Upper lobe of right lung (tissue), 1 donor: ENCODE data around the gene MRPS11. TPM values are rescaled to one million over a fixed set of nuclear protein-coding genes. Genes with fewer than 3 reads are reported as not detected.
"Not testable (repeated sequence)": the region's sequence is repeated elsewhere in the genome, so short reads cannot be mapped to it uniquely, and the experiment has no call there.

Source experiments
- ATAC-seq: fragments of 200-7000 bp; cut with Tn5 transposase; one replicate; pipeline ENCODE4 v1.9.1; 2020; ENCODE audit warnings: mild to moderate bottlenecking, moderate library complexity
- DNase-seq: peaks from one replicate; pipeline ENCODE4 v3.0.0-alpha.2; 2020
- H3K27ac ChIP-seq: fragments of 200-600 bp; one replicate; pipeline ENCODE4 v1.8.0; 2022
- H3K27me3 ChIP-seq: fragments of 200-600 bp; one replicate; pipeline ENCODE4 v1.8.0; 2022; ENCODE audit warnings: mild to moderate bottlenecking
- H3K36me3 ChIP-seq: fragments of 200-600 bp; one replicate; pipeline ENCODE4 v1.8.0; 2022
- H3K4me1 ChIP-seq: fragments of 200-600 bp; one replicate; pipeline ENCODE4 v1.8.0; 2022
- H3K4me3 ChIP-seq: fragments of 200-600 bp; one replicate; pipeline ENCODE4 v1.8.0; 2022; ENCODE audit warnings: mild to moderate bottlenecking
- H3K9me3 ChIP-seq: fragments of 200-600 bp; one replicate; pipeline ENCODE4 v1.8.0; 2022
- intact Hi-C: fragments of 100-400 bp; cut with DNase I; formaldehyde crosslinking; loops from one replicate; pipeline ENCODE4 v1.11.0; 2022
- total RNA-seq: library from RNA; stranded (reverse); fragmentation: NEBNext Ultra II Directional; extraction: Animal tissue kit (Norgen Biotek cat#: 25700); gene quantifications from one replicate; pipeline ENCODE4 v1.2.1, GENCODE V29; 2021
- TF ChIP-seq, protein P1 (sequence below): fragments of 200-600 bp; IDR thresholded peaks from one replicate; pipeline ENCODE4 v1.8.0; 2022; ENCODE audit warnings: antibody characterized with exemption
- donor health status: DM: no; HTN: yes; CAD: no; lungs with severe emphysema.

The MRPS11 gene
- total RNA-seq, 1 donor from 2014 or later = 33.7 TPM

DNA sequence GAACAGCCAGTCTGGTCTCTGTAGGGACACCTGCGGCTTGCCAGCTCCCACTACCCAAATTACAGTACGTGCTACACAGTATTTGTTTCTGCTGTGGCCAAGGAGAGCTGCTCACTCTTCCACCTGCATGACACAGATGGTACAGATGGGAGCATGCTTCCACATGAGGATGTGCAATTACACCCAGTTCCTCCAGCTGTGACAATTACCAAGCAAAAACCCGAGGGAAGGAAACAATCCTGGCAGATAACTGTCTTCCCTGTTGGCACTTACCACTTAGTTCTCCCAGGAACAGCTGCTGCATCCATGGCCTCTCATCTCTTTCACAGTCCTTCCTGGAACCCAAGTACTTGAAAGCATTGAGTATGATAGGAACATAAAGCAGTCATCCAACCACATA lies 44.6 kb downstream of the MRPS11 start:
- intact Hi-C loops = no loop called here
- H3K9me3 ChIP-seq = no peaks in the 10 kb centered on the region
- H3K4me3 ChIP-seq = no peak overlapping the region
- no peak for ATAC-seq
- no peak for DNase-seq
- no peak overlapping the region for H3K27ac ChIP-seq
- TF ChIP-seq, protein P1, sequence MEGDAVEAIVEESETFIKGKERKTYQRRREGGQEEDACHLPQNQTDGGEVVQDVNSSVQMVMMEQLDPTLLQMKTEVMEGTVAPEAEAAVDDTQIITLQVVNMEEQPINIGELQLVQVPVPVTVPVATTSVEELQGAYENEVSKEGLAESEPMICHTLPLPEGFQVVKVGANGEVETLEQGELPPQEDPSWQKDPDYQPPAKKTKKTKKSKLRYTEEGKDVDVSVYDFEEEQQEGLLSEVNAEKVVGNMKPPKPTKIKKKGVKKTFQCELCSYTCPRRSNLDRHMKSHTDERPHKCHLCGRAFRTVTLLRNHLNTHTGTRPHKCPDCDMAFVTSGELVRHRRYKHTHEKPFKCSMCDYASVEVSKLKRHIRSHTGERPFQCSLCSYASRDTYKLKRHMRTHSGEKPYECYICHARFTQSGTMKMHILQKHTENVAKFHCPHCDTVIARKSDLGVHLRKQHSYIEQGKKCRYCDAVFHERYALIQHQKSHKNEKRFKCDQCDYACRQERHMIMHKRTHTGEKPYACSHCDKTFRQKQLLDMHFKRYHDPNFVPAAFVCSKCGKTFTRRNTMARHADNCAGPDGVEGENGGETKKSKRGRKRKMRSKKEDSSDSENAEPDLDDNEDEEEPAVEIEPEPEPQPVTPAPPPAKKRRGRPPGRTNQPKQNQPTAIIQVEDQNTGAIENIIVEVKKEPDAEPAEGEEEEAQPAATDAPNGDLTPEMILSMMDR = no peak
- H3K36me3 ChIP-seq = peaks cover 68% of the 10 kb centered on the region
- H3K27me3 ChIP-seq = no peaks in the 10 kb centered on the region
- H3K4me1 ChIP-seq = no peaks in the 10 kb centered on the region

- intact Hi-C loops = no loop called here
- no peaks in the 10 kb centered on the region for H3K4me1 ChIP-seq
- no peak for DNase-seq
- ATAC-seq = no peak
- H3K27ac ChIP-seq = no peak overlapping the region
- H3K27me3 ChIP-seq = no peaks in the 10 kb centered on the region
- no peak overlapping the region for H3K4me3 ChIP-seq
- peaks cover 62% of the 10 kb centered on the region for H3K36me3 ChIP-seq
- H3K9me3 ChIP-seq = no peaks in the 10 kb centered on the region
- TF ChIP-seq, protein P1 = no peak
Measured at GRCh38 chr15:88512601-88513000, 45.1 kb downstream of the MRPS11 start.

- Histone ChIP-seq H3K4me3 (no peak overlapping the region), H3K4me1 (no peaks in the 10 kb centered on the region), H3K27me3 (no peaks in the 10 kb centered on the region), H3K9me3 (no peaks in the 10 kb centered on the region), H3K36me3 (peaks cover 57% of the 10 kb centered on the region), H3K27ac (no peak overlapping the region)
- intact Hi-C loops = no loop called here
- TF ChIP-seq, protein P1 = no peak
- DNase-seq = no peak
- no peak for ATAC-seq
Measured at GRCh38 chr15:88513195-88513594, 45.7 kb downstream of the MRPS11 start.

GRCh38 chr15:88518903-88519302 lies 51.4 kb downstream of the MRPS11 start:
- TF ChIP-seq, protein P1 = no peak
- ATAC-seq = no peak
- DNase-seq = no peak
- no peaks in the 10 kb centered on the region for H3K9me3 ChIP-seq
- H3K4me3 ChIP-seq = no peak overlapping the region
- H3K4me1 ChIP-seq = no peaks in the 10 kb centered on the region
- H3K27me3 ChIP-seq = no peaks in the 10 kb centered on the region
- peaks cover 16% of the 10 kb centered on the region for H3K36me3 ChIP-seq
- intact Hi-C loops = no loop called here
- H3K27ac ChIP-seq = no peak overlapping the region

- H3K27ac ChIP-seq, H3K4me3 ChIP-seq, H3K9me3 ChIP-seq, intact Hi-C loops, H3K27me3 ChIP-seq, H3K4me1 ChIP-seq, ATAC-seq, DNase-seq: not testable (repeated sequence)
- peaks cover 22% of the 10 kb centered on the region for H3K36me3 ChIP-seq
Measured at GRCh38 chr15:88524094-88524493, 56.6 kb downstream of the MRPS11 start.

DNA sequence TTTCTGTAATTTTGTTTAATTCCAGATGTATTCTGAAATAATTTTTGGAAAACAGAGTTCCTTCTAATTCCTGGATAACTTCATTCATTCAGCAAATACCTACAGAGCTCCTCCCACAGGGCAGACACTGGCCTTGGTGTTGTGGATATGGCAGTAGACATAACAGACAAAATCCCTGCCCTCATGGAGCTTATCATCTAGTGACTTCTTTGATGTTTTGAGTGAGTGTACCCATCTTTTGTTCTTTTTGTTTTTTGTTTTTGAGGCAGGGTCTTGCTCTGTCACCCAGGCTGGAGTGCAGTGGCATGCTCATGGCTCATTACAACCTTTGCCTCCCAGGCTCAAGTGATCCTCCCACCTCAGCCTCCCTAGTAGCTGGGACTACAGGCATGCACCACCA lies 57.9 kb downstream of the MRPS11 start:
- peaks cover 30% of the 10 kb centered on the region for H3K36me3 ChIP-seq

More for the DNA sequence above, 57.9 kb downstream of the MRPS11 start:
- intact Hi-C loops = no loop called here
- DNase-seq = no peak
- Histone ChIP-seq H3K4me3 (no peak overlapping the region), H3K27me3 (no peaks in the 10 kb centered on the region), H3K27ac (no peak overlapping the region), H3K4me1 (no peaks in the 10 kb centered on the region), H3K9me3 (no peaks in the 10 kb centered on the region)
- TF ChIP-seq, protein P1 = no peak
- ATAC-seq = no peak
